SK-N-SH (cell line): ENCODE data around the gene HLA-DOA. TPM values are rescaled to one million over a fixed set of nuclear protein-coding genes. Genes with fewer than 3 reads are reported as not detected.

Experiments used
- CTCF ChIA-PET: fragments of 300-600, 350-600 bp; formaldehyde crosslinking; extraction: SDS; loops from one replicate; lab custom pipeline; 2021; lab: Yijun Ruan, JAX
- POLR2A ChIA-PET: fragments of 350-600 bp; sonication (Branson Sonifier 250); formaldehyde crosslinking; extraction: SDS; loops from one replicate; lab custom pipeline; 2020; ENCODE audit warnings: antibody characterized with exemption, inconsistent platforms; lab: Yijun Ruan, JAX
- DNase-seq: peaks from one replicate; pipeline ENCODE4 v3.0.0; 2012
- H2AFZ ChIP-seq: fragments of 200-600 bp; sonication (generic); 2 replicates; pipeline ENCODE4 v1.8.1; 2016; ENCODE audit warnings: antibody characterized with exemption, mild to moderate bottlenecking, low read depth
- H3F3A ChIP-seq: fragments of 200-600 bp; sonication (generic); replicated peaks from 2 replicates; pipeline ENCODE3; 2016; ENCODE audit warnings: antibody characterized with exemption, mild to moderate bottlenecking; ENCODE audit not compliant: insufficient read depth
- H3K27ac ChIP-seq, 2 experiments: fragments of 200-500 bp in 1 of 2; fragments of 200-600 bp in 1 of 2; sonication (Bioruptor generic) in 1 of 2; sonication (generic), shearing (Covaris generic) in 1 of 2; 2 replicates each; pipeline versions ENCODE4 v1.5.1 to v1.6.1; 2014 to 2016; ENCODE audit warnings: low read depth in 2 of 2, inconsistent platforms in 1 of 2, low read length in 1 of 2, mild to moderate bottlenecking in 1 of 2, mixed read lengths in 1 of 2
- H3K27me3 ChIP-seq: fragments of 200-600 bp; sonication (generic), shearing (Covaris generic); 2 replicates; pipeline ENCODE4 v1.6.1; 2016; ENCODE audit warnings: mixed run types; ENCODE audit not compliant: insufficient read depth
- H3K36me3 ChIP-seq, 2 experiments: fragments of 200-500 bp in 1 of 2; fragments of 200-600 bp in 1 of 2; sonication (Bioruptor generic) in 1 of 2; sonication (generic) in 1 of 2; replicated peaks in 1 of 2; 2 replicates each; pipeline versions ENCODE3 to v1.5.1; 2014 to 2016; ENCODE audit warnings: low read length in 1 of 2, mild to moderate bottlenecking in 1 of 2; ENCODE audit not compliant: insufficient read depth in 2 of 2, control insufficient read depth in 1 of 2
- H3K4me1 ChIP-seq, 2 experiments: fragments of 200-500 bp in 1 of 2; fragments of 200-600 bp in 1 of 2; sonication (Bioruptor generic) in 1 of 2; sonication (generic), shearing (Covaris generic) in 1 of 2; 2 replicates each; pipeline versions ENCODE4 v1.5.1 to v1.6.1; 2014 to 2016; ENCODE audit warnings: low read depth in 1 of 2, low read length in 1 of 2, mixed run types in 1 of 2; ENCODE audit not compliant: insufficient read depth in 2 of 2, control insufficient read depth in 1 of 2
- H3K4me2 ChIP-seq: fragments of 200-600 bp; sonication (generic), shearing (Covaris generic); 2 replicates; pipeline ENCODE4 v1.6.1; 2017; ENCODE audit warnings: mixed run types
- H3K4me3 ChIP-seq, 2 experiments: fragments of 200-500 bp in 1 of 2; fragments of 200-600 bp in 1 of 2; sonication (Bioruptor generic) in 1 of 2; sonication (generic), shearing (Covaris generic) in 1 of 2; 2 replicates each; pipeline versions ENCODE4 v1.5.1 to v1.8.1; 2014 to 2016; ENCODE audit warnings: low read depth in 2 of 2, inconsistent platforms in 1 of 2, low read length in 1 of 2, mild to moderate bottlenecking in 1 of 2, mixed read lengths in 1 of 2, moderate library complexity in 1 of 2
- H3K79me2 ChIP-seq: fragments of 200-600 bp; sonication (generic); 2 replicates; pipeline ENCODE4 v1.8.1; 2017; ENCODE audit warnings: mild to moderate bottlenecking; ENCODE audit not compliant: insufficient read depth
- H3K9ac ChIP-seq: fragments of 200-600 bp; sonication (generic); 2 replicates; pipeline ENCODE4 v1.6.1; 2017; ENCODE audit warnings: mixed run types
- H3K9me2 ChIP-seq: fragments of 200-600 bp; sonication (generic); 2 replicates; pipeline ENCODE4 v1.6.1; 2017; ENCODE audit warnings: mixed run types
- H3K9me3 ChIP-seq: fragments of 200-600 bp; sonication (generic); 2 replicates; pipeline ENCODE4 v1.6.1; 2017; ENCODE audit warnings: mixed run types, mild to moderate bottlenecking, moderate library complexity
- H4K20me1 ChIP-seq: fragments of 200-600 bp; sonication (generic); 2 replicates; pipeline ENCODE4 v1.6.1; 2017; ENCODE audit warnings: mild to moderate bottlenecking, mixed run types; ENCODE audit not compliant: insufficient read depth
- CHD2 ChIP-seq: fragments of 150-350 bp; IDR thresholded peaks from 2 replicates; pipeline ENCODE4 v1.6.1; 2018; ENCODE audit warnings: low read length; ENCODE audit not compliant: partially characterized antibody
- ELF1 ChIP-seq: IDR thresholded peaks from 2 replicates; pipeline ENCODE4 v1.4.0; 2012
- FOXM1 ChIP-seq: IDR thresholded peaks from 2 replicates; pipeline ENCODE4 v1.4.0; 2012; ENCODE audit warnings: low read depth, mild to moderate bottlenecking
- IRF3 ChIP-seq: fragments of 150-350 bp; IDR thresholded peaks from 2 replicates; pipeline ENCODE4 v1.6.1; 2016; ENCODE audit warnings: mild to moderate bottlenecking, low read depth, low read length
- MXI1 ChIP-seq: IDR thresholded peaks from 2 replicates; pipeline ENCODE4 v1.6.1; 2012; ENCODE audit warnings: mild to moderate bottlenecking, low read depth, low read length, improper control_type of control experiment
- POLR2AphosphoS5 ChIP-seq: IDR thresholded peaks from 2 replicates; pipeline ENCODE4 v1.6.1; 2012; ENCODE audit warnings: low read depth, low read length
- RAD21 ChIP-seq: IDR thresholded peaks from 2 replicates; pipeline ENCODE4 v1.6.1; 2012; ENCODE audit warnings: mild to moderate bottlenecking, low read length
- RCOR1 ChIP-seq: fragments of 150-350 bp; IDR thresholded peaks from 2 replicates; pipeline ENCODE4 v1.6.1; 2017; ENCODE audit warnings: antibody characterized with exemption, low read length
- RFX5 ChIP-seq: IDR thresholded peaks from 2 replicates; pipeline ENCODE4 v1.6.1; 2012; ENCODE audit warnings: mild to moderate bottlenecking, improper control_type of control experiment, low read length
- SMC3 ChIP-seq: IDR thresholded peaks from 2 replicates; pipeline ENCODE4 v1.6.1; 2012; ENCODE audit warnings: low read depth, low read length, improper control_type of control experiment
- TEAD4 ChIP-seq: IDR thresholded peaks from 2 replicates; pipeline ENCODE4 v1.4.0; 2012; ENCODE audit warnings: mild to moderate bottlenecking, borderline replicate concordance; ENCODE audit not compliant: insufficient read depth
- USF2 ChIP-seq: fragments of 150-350 bp; IDR thresholded peaks from 2 replicates; pipeline ENCODE4 v1.6.1; 2017; ENCODE audit warnings: antibody characterized with exemption, low read length, low read depth, borderline replicate concordance
- YY1 ChIP-seq: IDR thresholded peaks from 2 replicates; pipeline ENCODE4 v1.4.0; 2012; ENCODE audit warnings: low read depth, mild to moderate bottlenecking
- WGBS: methylation state at CpG from one replicate; pipeline ENCODE4 v1.1.6; 2017; ENCODE audit warnings: low lambda C conversion rate; 5-methylcytosine and 5-hydroxymethylcytosine counted together
- polyA plus RNA-seq, 3 experiments: library from polyadenylated mRNA; depleted of rRNA; stranded (reverse); fragments of >200 nt; gene quantifications; 2 replicates each; pipeline ENCODE4 v1.2.3, GENCODE V29; 2012
- TF ChIP-seq, protein P1 (sequence below): fragments of 200-600 bp; sonication (generic); IDR thresholded peaks from 2 replicates; pipeline ENCODE4 v1.6.1; 2017; ENCODE audit warnings: antibody characterized with exemption, mild to moderate bottlenecking, moderate library complexity
- TF ChIP-seq, protein P2 (sequence below): IDR thresholded peaks from 2 replicates; pipeline ENCODE4; 2012

HLA-DOA gene
- polyA plus RNA-seq, 1 of the 3 experiments (the other 2 are of a cell fraction), result not detected

- H3K9ac ChIP-seq, result no peak overlapping the region
- H3K9me3 ChIP-seq, result no peaks in the 10 kb centered on the region
- H3K4me1 ChIP-seq, result peaks cover 24 to 25% of the 10 kb centered on the region in 2 experiments
- H3K27ac ChIP-seq, result no peak overlapping the region
- peaks cover 94 to 98% of the 10 kb centered on the region in 2 experiments for H3K36me3 ChIP-seq
- ChIA-PET POLR2A (no interaction called here), CTCF (interaction anchor here (1.0 to 16.2 kb wide), 4 partner anchors 10 to 41 kb away, joined by 3 to 391 read pairs (median 52); partner anchors contain the start of genes HLA-DMA and HLA-DMB)
- H3K4me3 ChIP-seq, result no peak overlapping the region
- 96% methylated on average over 7 of the region's 7 CpGs for WGBS
- no peaks in the 10 kb centered on the region for H3K9me2 ChIP-seq
- H3K27me3 ChIP-seq, result no peaks in the 10 kb centered on the region
- peaks cover 100% of the 10 kb centered on the region for H4K20me1 ChIP-seq
- peaks cover 84% of the 10 kb centered on the region for H3F3A ChIP-seq
- H2AFZ ChIP-seq, result no peak overlapping the region
- peaks cover 82% of the 10 kb centered on the region for H3K79me2 ChIP-seq
- TF ChIP-seq FOXM1 (no peak), SMC3 (no peak), TEAD4 (no peak), YY1 (no peak), USF2 (no peak), RFX5 (no peak), IRF3 (no peak), ELF1 (no peak), POLR2AphosphoS5 (no peak)
- H3K4me2 ChIP-seq, result peak overlapping the region; percentile 50; the same call in 1 of the 2 replicates
- DNase-seq, result no peak
Observed at GRCh38 chr6:32977953-32978324, 31.5 kb downstream of the HLA-DOA start.

- Histone ChIP-seq H3K27me3 (no peaks in the 10 kb centered on the region), H3K4me3 (no peak overlapping the region), H3K4me2 (peak overlapping the region; percentile 94; the same call in 1 of the 2 replicates), H3K9me3 (no peaks in the 10 kb centered on the region), H4K20me1 (peaks cover 100% of the 10 kb centered on the region), H3K9me2 (no peaks in the 10 kb centered on the region), H3K79me2 (peaks cover 87% of the 10 kb centered on the region), H3K36me3 (peaks cover 94 to 100% of the 10 kb centered on the region in 2 experiments), H3F3A (peaks cover 83% of the 10 kb centered on the region), H3K4me1 (peaks cover 24 to 25% of the 10 kb centered on the region in 2 experiments), H2AFZ (no peak overlapping the region), H3K9ac (no peak overlapping the region), H3K27ac (no peak overlapping the region; a peak in 1 of 4 replicates)
- POLR2A ChIA-PET, result no interaction called here
- DNase-seq, result no peak
- 85% methylated on average over 10 of the region's 10 CpGs for WGBS
- TF ChIP-seq USF2 (no peak), IRF3 (no peak), MXI1 (no peak), YY1 (no peak), RCOR1 (no peak), CHD2 (no peak), ELF1 (no peak), TEAD4 (no peak), RAD21 (no peak)
- TF ChIP-seq, protein P1, sequence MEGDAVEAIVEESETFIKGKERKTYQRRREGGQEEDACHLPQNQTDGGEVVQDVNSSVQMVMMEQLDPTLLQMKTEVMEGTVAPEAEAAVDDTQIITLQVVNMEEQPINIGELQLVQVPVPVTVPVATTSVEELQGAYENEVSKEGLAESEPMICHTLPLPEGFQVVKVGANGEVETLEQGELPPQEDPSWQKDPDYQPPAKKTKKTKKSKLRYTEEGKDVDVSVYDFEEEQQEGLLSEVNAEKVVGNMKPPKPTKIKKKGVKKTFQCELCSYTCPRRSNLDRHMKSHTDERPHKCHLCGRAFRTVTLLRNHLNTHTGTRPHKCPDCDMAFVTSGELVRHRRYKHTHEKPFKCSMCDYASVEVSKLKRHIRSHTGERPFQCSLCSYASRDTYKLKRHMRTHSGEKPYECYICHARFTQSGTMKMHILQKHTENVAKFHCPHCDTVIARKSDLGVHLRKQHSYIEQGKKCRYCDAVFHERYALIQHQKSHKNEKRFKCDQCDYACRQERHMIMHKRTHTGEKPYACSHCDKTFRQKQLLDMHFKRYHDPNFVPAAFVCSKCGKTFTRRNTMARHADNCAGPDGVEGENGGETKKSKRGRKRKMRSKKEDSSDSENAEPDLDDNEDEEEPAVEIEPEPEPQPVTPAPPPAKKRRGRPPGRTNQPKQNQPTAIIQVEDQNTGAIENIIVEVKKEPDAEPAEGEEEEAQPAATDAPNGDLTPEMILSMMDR, result no peak
- TF ChIP-seq, protein P2, sequence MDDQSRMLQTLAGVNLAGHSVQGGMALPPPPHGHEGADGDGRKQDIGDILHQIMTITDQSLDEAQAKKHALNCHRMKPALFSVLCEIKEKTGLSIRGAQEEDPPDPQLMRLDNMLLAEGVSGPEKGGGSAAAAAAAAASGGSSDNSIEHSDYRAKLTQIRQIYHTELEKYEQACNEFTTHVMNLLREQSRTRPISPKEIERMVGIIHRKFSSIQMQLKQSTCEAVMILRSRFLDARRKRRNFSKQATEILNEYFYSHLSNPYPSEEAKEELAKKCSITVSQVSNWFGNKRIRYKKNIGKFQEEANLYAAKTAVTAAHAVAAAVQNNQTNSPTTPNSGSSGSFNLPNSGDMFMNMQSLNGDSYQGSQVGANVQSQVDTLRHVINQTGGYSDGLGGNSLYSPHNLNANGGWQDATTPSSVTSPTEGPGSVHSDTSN, result no peak
- CTCF ChIA-PET, result interaction anchor here (1.0 to 16.2 kb wide), 4 partner anchors 10 to 40 kb away, joined by 3 to 391 read pairs (median 52); partner anchors contain the start of genes HLA-DMA and HLA-DMB
Observed at GRCh38 chr6:32977272-32977952, 32.0 kb downstream of the HLA-DOA start.
